ENCODE results near the gene GPR78.

- TF ChIP-seq CTCF (IDR thresholded peaks at IDR 0.05) (no peak), ZFX (IDR thresholded peaks at IDR 0.05; ENCODE audit: borderline replicate concordance) (no peak)
These were observed 5.6 kb downstream of the GPR78 start for GRCh38 chr4:8585721-8586212.

Data from 22Rv1 (cell line).